ENCODE data around the gene TRAFD1.

DNA sequence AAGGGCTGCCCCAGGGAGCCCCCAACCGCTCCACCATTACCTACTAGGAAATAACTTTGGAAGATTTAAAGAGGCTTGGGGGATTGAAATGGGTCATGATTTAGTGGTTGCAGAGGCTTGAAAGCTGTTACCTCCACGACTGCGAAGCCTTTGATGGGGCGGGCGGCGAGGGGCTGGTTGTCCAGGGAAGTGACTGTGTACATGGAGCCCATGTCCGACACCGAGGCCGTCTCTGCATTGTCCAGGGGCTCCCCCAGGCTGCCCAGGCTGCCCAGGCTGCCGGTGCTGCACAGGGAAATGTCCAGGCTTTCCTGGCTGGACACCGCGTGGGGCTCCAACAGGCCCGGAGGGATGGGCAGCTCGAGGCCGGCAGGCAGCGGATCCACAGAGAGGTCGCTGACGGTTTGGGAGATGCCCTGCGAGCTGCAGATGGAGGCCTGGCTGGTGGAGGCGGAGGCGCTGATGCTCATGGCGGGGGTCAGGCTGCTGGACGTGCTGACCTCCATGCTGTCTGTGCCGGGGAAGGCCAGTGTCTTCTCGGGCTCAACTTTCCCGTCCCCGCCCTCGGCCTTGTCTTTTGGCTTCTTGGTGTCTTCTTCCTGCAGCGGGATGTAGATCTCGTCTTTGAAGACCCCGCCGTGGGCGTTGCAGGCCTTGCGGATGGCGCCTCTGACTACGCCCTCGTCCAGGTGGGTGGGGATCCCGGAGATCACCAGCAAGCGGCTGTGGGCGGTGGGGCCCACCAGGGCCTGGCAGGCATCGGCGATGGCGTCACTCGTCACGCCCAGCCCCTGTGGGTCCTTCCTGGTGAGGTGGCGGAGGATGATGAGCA is 58.9 kb downstream of the TRAFD1 start:
- TF ChIP-seq, protein P1, sequence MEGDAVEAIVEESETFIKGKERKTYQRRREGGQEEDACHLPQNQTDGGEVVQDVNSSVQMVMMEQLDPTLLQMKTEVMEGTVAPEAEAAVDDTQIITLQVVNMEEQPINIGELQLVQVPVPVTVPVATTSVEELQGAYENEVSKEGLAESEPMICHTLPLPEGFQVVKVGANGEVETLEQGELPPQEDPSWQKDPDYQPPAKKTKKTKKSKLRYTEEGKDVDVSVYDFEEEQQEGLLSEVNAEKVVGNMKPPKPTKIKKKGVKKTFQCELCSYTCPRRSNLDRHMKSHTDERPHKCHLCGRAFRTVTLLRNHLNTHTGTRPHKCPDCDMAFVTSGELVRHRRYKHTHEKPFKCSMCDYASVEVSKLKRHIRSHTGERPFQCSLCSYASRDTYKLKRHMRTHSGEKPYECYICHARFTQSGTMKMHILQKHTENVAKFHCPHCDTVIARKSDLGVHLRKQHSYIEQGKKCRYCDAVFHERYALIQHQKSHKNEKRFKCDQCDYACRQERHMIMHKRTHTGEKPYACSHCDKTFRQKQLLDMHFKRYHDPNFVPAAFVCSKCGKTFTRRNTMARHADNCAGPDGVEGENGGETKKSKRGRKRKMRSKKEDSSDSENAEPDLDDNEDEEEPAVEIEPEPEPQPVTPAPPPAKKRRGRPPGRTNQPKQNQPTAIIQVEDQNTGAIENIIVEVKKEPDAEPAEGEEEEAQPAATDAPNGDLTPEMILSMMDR (conservative IDR thresholded peaks at IDR 0.05; ENCODE audit: low read depth, low read length): no peak
- TF ChIP-seq EZH2 (IDR thresholded peaks at IDR 0.05; ENCODE audit: borderline replicate concordance, low read depth, low read length, poor library complexity, severe bottlenecking): no peak

All from A673 (cell line).